GM18868 (cell line): ENCODE results near the gene AUTS2.

Source experiments
- ATAC-seq: cut with Tn5 transposase; IDR thresholded peaks from one replicate; pipeline ENCODE4 v1.9.1; 2021; ENCODE audit warnings: mild to moderate bottlenecking, moderate library complexity; ENCODE audit not compliant: unreplicated experiment

AUTS2 gene

DNA sequence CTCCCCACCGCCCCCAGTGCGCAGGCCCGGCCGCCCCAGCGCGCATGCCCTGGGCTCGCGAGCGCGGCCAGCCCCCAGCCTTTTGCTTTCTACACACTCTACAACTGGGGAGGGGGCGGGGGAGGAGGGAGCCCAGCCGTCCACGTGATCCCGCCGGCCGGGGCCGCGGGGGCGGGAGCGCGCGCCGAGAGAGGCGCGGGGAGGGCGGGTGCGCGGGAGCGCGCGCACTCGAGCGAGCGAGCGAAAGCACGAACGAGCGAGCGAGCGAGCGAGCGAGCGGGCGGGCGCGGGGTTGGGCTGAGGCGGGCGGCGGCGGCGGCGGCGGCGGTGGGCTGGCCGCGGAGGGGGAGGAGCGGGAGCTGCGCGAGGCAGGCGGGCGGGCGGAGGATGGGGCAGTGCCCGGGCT, at the start of gene AUTS2:
TSS of gene AUTS2 (plus strand) at position 395 of the 406 bp plus-strand sequence. CDS start 1,179 bp downstream, outside the sequence.
- ATAC-seq = peak; percentile 71

DNA sequence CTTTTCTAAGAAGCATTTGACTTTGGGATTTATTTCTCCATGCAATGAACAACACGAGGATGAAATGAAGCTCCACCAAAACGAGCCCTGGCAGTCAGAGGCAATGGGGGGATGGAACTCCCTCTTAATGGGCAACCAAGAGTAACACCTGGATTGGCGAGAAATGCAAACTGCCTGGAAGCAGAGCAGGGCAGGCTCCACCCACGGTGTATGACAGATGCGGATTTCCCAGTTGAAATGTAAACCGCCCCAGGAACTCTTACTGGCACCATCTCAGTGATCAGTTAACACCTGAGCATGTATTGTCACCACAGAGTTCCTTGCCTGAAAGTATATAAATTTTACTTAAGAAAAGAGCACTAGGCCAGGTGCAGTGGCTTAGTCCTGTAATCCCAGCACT, 47.3 kb upstream of the AUTS2 start:
- no peak for ATAC-seq

DNA sequence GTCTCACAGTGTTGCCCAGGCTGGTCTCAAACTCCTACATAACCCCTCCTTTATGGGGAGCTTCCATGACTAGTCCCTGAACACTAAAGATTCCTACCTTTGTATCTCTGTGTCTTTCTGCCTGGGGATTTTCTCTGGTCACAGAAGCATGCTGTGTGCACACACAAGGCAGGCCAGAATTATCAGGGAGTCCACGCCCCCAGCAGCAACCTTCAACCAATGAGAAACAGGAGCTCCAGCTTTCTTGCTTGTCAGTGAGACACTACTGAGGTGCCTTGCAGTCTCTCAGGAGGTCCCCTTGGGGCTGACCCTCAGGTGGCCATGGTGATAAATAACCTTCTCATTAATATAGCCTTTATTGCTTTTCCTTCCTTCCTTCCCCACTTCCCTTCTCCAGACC, 45.1 kb upstream of the AUTS2 start:
- peak; percentile 52 for ATAC-seq

DNA sequence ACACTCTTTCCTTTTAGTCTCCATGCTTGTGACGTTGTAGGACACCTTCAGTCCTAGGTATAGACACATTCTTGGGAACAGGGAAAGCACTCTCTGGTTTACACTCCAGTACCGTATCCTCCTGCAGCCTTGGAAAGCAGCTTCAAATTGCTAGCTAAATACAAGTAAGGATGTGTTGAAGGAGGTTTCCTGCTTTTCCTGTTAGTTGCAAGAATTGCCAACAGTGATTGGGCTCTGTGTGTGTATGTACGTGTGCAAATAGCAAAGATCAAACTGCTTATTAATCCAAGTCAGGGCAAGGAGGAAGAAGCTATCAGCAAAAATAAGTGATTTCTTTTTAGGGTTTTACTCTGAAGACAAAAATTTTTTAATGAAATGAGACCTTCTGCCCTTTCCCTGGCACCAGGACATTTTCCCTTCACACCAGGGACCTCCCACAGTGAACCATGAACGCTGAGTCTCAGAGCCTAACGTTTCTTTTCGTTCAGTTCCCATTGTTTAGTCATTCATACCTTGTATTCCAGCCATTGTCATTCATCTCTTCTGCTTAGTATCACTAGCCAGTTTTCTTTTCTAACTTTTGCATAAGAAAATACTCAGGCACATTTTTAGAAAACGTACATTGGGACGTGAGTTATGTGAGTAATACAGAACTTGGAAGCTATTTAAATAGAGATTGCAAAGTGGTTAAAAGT, 36.9 kb upstream of the AUTS2 start:
- no peak for ATAC-seq

DNA sequence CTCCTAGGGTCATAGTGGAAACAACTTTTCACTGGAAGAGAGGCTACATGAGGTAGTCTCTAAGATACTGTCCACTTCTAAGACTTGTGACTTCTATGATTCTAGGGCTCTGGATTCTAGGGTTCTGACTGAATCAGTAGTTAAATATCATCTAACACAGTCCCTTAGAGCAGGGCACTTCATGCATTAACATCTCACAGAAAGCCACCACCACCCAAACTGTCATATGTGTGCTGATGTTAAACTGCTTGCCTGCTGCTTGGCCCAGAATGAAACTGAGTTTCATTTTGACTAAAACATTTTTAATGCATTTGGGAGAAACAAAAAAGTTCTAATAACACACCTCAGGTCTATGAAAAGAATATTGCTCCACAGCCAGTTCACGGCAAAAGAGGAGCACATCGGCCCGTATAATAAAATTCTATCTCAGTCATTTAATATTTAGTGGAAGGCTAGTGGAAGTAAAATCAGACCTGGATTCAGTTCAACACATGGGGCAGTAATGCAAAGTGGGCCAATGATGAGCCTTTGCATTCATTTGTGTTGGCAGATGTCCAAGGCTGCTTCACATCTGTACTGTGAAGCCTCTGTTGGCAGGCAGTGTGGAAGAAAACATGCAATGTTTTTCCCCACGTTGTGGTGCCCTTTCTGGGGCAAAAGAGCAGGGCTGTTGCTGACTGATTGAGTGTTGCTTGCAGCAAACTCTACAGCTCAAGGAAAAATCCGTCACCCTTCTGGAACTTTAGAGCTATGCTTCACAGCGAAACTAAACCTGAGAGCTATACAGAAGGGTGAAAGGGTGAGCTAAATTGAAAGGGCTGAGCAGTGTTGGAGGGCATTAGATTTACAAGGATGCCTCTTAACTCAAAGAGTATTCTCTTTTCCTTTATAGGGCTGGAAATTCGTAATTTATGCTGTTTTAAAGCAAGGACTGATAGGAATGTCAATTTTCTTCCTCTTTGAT, 33.5 kb upstream of the AUTS2 start:
- peak; percentile 87 for ATAC-seq

DNA sequence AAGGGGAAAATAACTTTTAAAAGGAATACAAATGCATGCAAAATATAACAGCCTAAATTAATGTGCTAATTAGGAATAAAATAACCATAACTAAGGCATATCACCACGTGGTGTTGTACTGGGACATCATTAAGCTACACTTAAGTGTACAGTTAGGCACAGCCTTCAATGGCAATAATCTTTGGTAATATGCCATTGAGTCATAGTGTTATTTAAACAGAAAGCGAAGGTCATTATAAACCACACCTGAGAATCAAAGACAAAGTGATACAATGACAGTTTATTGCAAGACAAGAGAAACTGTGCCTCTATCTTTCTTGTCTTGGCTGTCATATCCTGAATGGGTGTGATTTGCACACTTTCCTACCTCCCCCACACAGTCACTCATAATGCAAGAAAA, 30.5 kb upstream of the AUTS2 start:
- no peak for ATAC-seq

DNA sequence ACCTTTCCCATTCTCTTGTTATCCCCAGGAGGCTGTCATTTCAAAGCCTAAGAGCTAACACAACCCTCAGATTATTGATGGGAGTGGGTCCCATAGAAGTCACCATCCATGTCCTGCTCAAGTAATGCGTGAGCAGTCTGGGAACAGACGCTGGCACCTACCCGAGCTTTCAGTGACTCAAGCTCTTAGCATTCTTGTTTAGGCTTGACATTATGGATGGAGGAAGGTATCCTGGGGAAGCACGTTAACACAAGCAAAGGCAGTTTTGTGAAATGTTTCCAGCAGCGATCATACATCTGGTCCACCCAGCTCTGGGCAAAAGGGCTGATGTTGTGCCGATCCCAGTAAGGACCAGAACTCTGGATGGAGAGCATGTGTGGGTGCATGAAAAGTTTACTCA, 30.0 kb upstream of the AUTS2 start:
- no peak for ATAC-seq

DNA sequence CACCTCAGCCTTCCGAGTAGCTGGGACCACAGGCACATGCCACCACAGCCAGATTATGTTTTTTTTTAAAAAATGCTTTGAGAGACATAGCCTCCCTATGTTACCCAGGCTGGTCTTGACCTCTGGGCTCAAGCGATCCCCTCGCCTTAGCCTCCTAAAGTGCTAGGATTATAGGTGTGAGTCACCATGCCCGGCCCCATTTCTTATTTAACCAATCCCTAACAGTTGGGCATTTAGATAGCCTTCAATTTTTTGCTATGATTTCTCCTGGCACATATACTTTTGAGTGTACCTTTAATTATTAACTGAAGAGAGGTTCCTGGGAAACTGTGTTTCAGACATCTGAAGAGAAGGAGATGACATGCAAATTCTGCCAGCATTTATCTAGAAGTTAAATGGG, 22.6 kb upstream of the AUTS2 start:
- no peak for ATAC-seq

DNA sequence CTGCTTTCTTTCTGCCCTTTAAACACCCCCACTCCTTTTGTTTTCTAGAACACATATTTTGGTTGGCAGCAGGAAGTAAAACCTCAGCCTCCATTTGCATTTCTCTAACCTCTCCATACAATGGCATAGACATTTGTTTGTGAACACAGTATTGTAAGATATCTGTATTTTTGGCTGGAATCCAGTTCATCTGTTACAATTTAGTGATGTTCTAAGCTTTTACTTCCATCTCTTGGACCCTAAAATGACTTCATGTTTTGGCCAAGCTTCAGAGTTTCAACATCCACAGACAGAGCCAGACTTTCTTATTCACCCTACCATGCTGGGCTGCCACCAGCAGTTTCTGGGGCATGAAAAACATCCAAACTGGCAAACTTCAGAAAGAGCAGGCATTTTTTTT, 21.1 kb upstream of the AUTS2 start:
- peak; percentile 47 for ATAC-seq

DNA sequence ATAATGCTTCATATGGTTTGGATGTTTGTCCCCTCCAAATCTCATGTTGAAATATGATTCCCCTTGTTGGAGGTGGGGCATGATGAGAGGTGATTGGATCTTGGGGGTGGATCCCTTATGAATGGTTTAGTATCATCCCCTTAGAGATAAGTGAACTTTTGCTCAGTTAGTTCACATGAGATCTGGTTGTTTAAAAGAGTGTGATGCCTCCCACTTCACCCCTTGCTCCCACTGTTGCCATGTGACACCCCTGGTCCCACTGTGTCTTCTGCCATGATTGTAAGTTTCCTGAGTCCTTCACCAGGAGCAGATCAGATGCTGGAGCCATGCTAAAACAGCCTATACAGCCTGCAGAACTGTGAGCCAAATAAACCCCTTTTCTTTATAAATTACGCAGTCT, 13.1 kb upstream of the AUTS2 start:
- ATAC-seq = no peak

DNA sequence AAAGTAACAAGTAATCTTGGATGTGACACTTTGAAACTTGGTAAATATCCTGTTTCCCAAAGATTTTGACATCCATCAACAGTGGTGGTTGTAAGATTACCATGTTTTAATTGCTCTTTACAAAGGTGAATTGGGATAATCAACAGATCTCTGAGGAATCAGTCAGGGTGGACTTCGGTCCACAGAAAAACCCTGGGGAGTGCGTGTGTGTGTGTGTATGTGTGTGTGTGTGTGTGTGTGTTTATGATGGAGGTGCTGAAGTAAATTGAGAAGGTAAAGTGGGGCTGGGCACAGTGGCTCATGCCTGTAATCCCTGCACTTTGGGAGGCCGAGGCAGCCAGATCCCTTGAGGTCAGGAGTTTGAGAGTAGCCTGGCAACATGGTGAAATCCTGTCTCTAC, 12.0 kb upstream of the AUTS2 start:
- no peak for ATAC-seq

DNA sequence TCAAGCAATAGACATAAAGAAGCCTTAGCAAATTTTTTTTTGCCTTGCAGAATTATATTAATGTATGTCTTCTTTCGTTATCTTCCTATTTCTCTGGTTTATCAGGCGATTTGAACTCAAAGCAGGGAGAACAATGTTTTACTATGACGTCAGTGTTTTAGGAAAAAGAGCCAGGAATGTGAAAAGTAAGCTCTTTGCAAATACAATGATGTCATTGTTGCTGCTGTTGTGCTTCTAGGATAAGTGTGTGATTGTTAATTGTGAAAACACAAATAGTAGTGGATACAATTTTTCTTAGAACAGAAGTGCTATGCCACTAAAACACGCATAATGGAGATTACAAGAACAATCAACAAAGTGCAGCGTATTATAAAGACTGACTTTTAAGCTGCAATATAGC, 9.5 kb upstream of the AUTS2 start:
- no peak for ATAC-seq

DNA sequence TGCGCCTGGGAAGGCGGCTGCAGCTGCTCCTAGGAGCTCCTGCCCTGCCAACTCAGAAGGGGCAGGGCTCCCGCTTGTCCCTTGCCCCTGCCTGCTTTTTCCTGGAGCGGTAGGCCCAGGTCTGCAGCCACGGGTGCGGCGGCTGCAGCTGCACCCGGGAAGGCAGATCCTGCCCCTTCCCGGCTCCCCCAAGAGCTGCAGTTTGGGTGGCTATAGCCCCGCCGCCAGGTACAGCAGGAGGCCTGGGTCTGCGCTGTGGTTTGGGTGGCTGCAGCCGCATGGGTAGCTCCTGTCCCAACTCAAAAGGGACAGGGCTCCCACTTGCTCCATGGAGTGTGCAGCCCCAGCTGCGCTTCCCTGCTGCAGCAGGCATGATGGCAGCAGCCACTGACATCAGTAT, 6.5 kb upstream of the AUTS2 start:
- no peak for ATAC-seq

DNA sequence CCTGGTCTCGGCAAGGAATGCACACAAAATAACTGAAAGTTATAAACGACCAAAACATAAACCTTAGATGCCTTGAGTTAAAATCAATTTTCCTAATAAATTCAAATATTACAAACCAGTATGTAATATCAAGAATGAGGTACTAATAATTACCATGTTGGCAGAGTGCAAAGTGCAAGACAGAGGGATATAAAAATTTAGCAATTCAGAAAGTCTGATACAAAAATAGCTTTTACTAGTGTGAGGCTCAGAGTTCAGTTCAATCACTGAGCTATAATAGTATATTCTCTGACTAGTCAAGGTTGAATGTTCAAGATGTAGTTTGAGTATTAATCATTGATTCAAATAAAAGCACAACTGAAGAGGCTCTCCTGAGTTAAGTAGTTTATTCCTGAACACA, 4.8 kb upstream of the AUTS2 start:
- no peak for ATAC-seq

DNA sequence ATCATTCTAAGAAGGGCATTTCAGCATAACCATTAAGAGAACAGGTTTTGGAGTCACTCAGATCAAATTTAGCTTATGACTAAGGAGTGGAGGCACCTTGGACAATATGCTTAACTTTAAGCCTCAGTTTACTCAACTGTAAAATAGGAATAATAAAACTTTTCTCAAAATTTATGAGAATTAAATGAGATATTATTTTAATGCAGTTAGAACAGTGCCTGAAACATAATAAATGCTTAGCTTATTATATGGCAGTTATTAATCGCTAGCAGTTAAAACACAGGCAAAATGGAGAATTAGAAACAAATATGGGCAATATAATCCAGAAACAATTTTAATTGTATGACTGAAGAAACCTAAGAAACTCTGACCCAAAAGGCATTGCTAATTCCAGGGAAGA, 2.9 kb upstream of the AUTS2 start:
- ATAC-seq = no peak

DNA sequence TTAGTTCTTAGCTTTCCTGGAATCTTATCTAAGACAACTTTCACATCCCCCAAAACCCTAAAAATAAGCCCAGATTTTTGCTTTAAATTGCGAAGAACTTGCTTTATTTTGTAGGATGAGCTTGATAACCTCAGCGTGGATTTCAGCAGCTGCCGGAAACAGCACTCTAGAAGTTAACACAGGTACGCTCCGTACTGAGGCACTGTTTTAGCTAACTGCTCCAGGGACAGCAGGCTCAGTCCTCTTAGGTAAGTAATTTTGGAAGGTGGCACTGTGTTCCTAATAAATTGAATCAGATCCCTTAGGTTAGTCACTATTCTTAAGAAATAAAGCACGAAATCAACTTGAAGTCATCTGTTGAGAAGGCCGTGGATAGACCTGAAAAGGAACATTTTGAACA, 2.2 kb upstream of the AUTS2 start:
- ATAC-seq = no peak

DNA sequence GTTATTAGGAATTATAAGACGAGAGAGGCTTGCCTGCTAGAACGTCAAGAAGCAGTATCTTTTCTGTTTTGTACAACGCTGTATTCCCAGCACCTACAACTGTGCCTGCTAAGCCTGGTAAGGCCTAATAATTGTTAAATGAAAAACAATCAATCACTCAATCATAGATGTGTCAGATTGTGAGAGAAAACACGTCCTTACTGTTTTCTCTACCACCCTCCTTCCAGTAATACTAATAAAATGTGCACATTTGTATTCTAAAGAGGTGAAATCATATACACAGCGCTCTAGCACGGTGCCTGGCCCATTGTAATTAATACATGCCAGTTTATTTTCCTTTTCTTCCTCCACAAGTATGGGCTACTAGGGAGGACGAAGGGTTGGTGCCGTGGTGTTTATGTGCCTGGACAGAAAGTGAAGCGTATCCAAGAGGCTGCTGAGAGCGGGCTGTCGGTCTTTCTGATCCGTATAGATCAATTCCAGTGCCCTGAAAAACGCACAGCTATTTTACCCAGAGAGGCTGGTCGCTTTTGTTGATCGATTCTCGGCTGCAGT, 1.5 kb upstream of the AUTS2 start:
- no peak for ATAC-seq

DNA sequence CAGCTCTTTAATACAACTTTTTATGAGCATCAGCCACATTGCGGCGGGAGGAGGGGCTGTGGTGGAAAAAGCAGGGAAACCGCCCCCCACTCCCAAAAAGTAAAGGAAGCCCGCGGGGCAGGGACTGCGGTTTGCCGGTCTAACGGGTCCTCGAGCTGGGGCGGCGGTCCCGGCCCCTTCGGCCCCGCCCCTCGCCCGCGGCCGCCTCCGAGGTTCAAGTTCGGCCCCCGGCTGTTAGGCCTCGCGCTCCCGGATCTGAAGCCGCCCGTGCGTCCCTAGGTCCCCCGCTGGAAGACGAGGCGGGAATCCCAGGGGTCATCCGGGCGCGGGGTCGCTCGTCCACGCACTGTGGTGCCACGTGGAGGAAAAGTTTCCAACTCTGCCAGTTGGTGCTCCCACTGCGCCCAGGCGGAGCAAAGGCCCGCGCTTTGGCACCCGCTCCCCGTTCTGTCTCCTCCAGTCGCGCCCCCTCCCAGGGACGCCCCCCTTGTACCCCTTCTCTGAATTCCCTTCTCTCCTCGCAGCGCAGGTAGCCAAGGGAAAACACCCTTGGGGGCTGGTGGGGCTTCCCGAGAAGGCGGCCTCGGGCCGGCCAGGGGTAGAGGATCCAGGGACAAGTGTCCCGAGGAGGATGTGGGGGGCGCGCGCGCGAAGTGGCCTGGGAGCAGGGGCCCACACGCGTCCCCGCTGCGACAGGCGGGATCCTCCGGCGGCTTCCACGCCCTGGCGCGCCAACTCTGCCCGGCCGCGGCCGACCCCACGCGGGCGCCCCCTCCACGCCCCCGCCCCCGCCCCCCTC, 798 bp upstream of the AUTS2 start:
- peak; percentile 28 for ATAC-seq

DNA sequence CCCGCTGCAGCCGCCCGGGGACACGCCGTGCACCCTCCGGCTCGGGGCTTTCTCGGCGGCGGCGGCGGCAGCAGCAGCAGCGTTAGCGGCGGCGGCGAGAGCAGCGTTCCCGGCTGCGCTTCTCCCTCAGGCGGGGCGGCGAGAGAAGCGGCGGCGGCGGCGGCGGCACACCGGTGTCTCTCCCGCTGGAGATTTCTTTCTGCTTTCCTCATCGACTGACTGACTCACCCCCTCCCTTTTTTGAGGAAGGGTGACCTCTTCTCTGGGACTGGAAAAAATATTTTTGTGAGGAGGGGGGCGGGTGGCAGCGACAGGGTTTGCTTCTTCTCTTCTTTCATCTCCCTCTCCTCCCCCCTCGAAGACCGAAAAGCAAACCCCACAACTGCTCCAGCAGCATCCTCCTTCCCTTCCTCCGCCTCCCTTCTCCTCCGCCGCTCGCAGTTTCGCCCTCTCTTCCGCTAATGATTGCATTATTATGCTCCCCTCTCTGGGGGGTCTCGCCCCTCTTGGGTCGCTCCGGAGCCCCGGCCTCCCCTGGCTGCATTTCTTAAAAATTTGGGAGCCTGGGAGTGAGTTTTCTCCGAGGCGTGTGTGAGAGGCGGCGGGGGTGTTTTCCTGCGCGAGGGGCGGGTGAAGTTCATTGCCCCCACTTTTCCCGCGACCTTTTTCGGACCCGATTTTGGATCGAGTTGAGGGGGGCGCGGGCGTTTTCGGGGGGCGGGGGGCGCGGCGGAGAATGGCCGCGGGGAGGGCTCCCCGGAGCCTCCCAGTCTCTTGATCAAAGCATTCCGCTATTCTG, 411 bp downstream of the AUTS2 start:
- no peak for ATAC-seq

DNA sequence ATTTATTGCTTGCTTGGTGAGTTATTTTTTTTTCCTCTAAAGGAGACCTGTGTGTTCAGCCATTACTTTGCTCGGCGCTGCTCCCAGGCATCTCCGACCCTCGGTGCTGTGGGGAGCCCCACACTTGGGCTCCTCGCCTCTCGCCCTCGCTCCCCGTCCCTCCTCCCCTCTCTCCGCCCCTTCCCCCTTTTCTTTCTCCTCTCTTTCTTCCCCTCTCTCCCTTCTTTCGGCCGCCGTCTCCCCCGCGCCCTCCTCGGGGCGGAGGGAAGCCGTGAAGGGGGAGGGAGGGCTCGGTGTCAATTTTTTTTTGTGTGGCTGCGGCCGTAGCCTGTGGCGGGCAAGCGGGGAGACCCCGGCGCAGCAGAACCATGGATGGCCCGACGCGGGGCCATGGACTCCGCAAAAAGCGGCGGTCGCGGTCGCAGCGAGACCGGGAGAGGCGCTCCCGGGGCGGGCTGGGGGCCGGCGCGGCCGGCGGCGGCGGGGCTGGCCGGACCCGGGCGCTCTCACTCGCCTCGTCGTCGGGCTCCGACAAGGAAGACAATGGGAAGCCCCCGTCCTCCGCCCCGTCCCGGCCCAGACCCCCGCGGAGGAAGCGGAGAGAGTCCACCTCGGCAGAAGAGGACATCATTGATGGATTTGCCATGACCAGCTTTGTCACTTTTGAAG, 1.1 kb downstream of the AUTS2 start:
- no peak for ATAC-seq
